ENCODE data around the gene NUAK1. TPM values are rescaled to one million over a fixed set of nuclear protein-coding genes. Genes with fewer than 3 reads are reported as not detected.

NUAK1 gene
- total and polyA plus RNA-seq, 2 experiments from 2014 or later = 5.4 to 16.9 TPM

GRCh38 chr12:106079148-106079738 lies 59.5 kb downstream of the NUAK1 start (continued):
- no peak for TF ChIP-seq ETS1 (IDR thresholded peaks at IDR 0.05)
- no peak for TF ChIP-seq EZH2phosphoT487 (IDR thresholded peaks at IDR 0.05; ENCODE audit: unreplicated experiment)
- TF ChIP-seq STAT1 (IDR thresholded peaks at IDR 0.05; ENCODE audit: unreplicated experiment) = no peak
- TF ChIP-seq REST (IDR thresholded peaks at IDR 0.05; ENCODE audit: unreplicated experiment) = no peak
- no peak for TF ChIP-seq POLR2AphosphoS5 (IDR thresholded peaks at IDR 0.05; ENCODE audit: low read depth)

GRCh38 chr12:106078358-106079010 lies 60.3 kb downstream of the NUAK1 start:
- peaks cover 16% of the 10 kb centered on the region for H3K36me3 ChIP-seq (ENCODE audit: insufficient read depth)
- no peak for TF ChIP-seq CTCF (conservative IDR thresholded peaks at IDR 0.05; ENCODE audit: low read depth in 2 of 2)
- no peak for TF ChIP-seq ZNF462 (CRISPR knock-in tag; IDR thresholded peaks at IDR 0.05)
- no peak for TF ChIP-seq STAT1 (IDR thresholded peaks at IDR 0.05; ENCODE audit: unreplicated experiment)
- no peak for TF ChIP-seq EZH2phosphoT487 (IDR thresholded peaks at IDR 0.05; ENCODE audit: unreplicated experiment)
- TF ChIP-seq ETS1 (IDR thresholded peaks at IDR 0.05) = no peak
- TF ChIP-seq ZNF331 (CRISPR knock-in tag; IDR thresholded peaks at IDR 0.05; ENCODE audit: low read depth) = no peak

More at GRCh38 chr12:106078358-106079010, 60.3 kb downstream of the NUAK1 start:
- Mint-ChIP-seq H3K27ac (no peak overlapping the region), H3K27me3 (ENCODE audit: insufficient read depth, low read depth, poor library complexity) (no peaks in the 10 kb centered on the region), H3K9me3 (no peaks in the 10 kb centered on the region), H3K36me3 (ENCODE audit: low read depth) (peaks cover 17% of the 10 kb centered on the region), H3K4me1 (peaks cover 18% of the 10 kb centered on the region), H3K4me3 (no peak overlapping the region)
- H3K4me3 ChIP-seq = no peak overlapping the region
- no peak overlapping the region for H3K4me2 ChIP-seq
- no peak overlapping the region for H2AFZ ChIP-seq
- H3K4me1 ChIP-seq (ENCODE audit: insufficient read depth) = peaks cover 3% of the 10 kb centered on the region
- no peak overlapping the region for H3K27ac ChIP-seq (ENCODE audit: low read depth)
- DNase-seq (ENCODE audit: low spot score) = no peak
- no peaks in the 10 kb centered on the region for H3F3A ChIP-seq (replicated peaks; ENCODE audit: low read depth)
- ATAC-seq = no peak
- H4K20me1 ChIP-seq (replicated peaks; ENCODE audit: insufficient read depth) = peaks cover 7% of the 10 kb centered on the region; the same call in 1 of the 2 replicates
- H3K9me2 ChIP-seq (ENCODE audit: insufficient read depth) = no peaks in the 10 kb centered on the region
- H3K27me3 ChIP-seq (ENCODE audit: insufficient read depth) = no peaks in the 10 kb centered on the region
- H3K79me2 ChIP-seq (replicated peaks; ENCODE audit: insufficient read depth) = 0 out of 2 replicates have a peak, but pooled peaks cover 3% of the 10 kb centered on the region

Measured in GM23338 (cell line).